Neural progenitor cell (in vitro differentiated cells): ENCODE data around the gene PDCD11.

Source experiments
- CTCF ChIP-seq: fragments of 200-600 bp; sonication (generic); IDR thresholded peaks from 2 replicates; pipeline ENCODE4 v1.5.1; 2017; ENCODE audit warnings: antibody characterized with exemption, mild to moderate bottlenecking
- EZH2phosphoT487 ChIP-seq: fragments of 200-600 bp; sonication (generic); IDR thresholded peaks from 2 replicates; pipeline ENCODE4 v1.6.1; 2017; ENCODE audit warnings: antibody characterized with exemption

GRCh38 chr10:103491729-103492364 is 95.4 kb downstream of the PDCD11 start:
- no peak for TF ChIP-seq CTCF
- TF ChIP-seq EZH2phosphoT487, result no peak
